H1 (cell line): Measurements from ENCODE around the gene AIG1.

Source experiments
- CBX5 ChIP-seq: fragments of 300-800, 300-1000 bp; sonication (generic); IDR thresholded peaks from 2 replicates; pipeline ENCODE4 v1.7.1; 2016; ENCODE audit warnings: antibody characterized with exemption, low read length, low read depth
- CBX8 ChIP-seq: fragments of 300-800, 300-1000 bp; sonication (generic); IDR thresholded peaks from 2 replicates; pipeline ENCODE4 v1.7.1; 2016; ENCODE audit warnings: low read depth, low read length, borderline replicate concordance
- CEBPB ChIP-seq: IDR thresholded peaks from 2 replicates; pipeline ENCODE4 v1.6.1; 2012; ENCODE audit warnings: low read depth, low read length
- EZH2 ChIP-seq: fragments of 200-600 bp; sonication (generic); IDR thresholded peaks from 2 replicates; pipeline ENCODE4 v1.7.1; 2012; ENCODE audit warnings: low read depth, mild to moderate bottlenecking, moderate library complexity, low read length, inconsistent platforms; ENCODE audit not compliant: severe bottlenecking
- POLR2A ChIP-seq, 2 experiments: IDR thresholded peaks; 1 replicate in 1 of 2; 2 replicates in 1 of 2; pipeline ENCODE4 v1.6.1; 2011; ENCODE audit warnings: low read depth in 2 of 2, low read length in 2 of 2, mild to moderate bottlenecking in 2 of 2; ENCODE audit errors: control extremely low read depth in 1 of 2
- RAD21 ChIP-seq, 2 experiments: IDR thresholded peaks in 1 of 2; conservative IDR thresholded peaks in 1 of 2; 2 replicates each; pipeline ENCODE4 v1.6.1; 2011; ENCODE audit warnings: low read depth in 2 of 2, low read length in 2 of 2, improper control_type of control experiment in 1 of 2, inconsistent platforms in 1 of 2, mild to moderate bottlenecking in 1 of 2, moderate library complexity in 1 of 2
- RNF2 ChIP-seq: fragments of 200-900, 300-1000 bp; sonication (generic); IDR thresholded peaks from 2 replicates; pipeline ENCODE4 v1.7.1; 2016; ENCODE audit warnings: borderline replicate concordance, low read depth, mild to moderate bottlenecking, antibody characterized with exemption, low read length; ENCODE audit not compliant: poor library complexity, severe bottlenecking; ENCODE audit errors: missing control alignments
- SIN3A ChIP-seq, 2 experiments: IDR thresholded peaks in 1 of 2; conservative IDR thresholded peaks in 1 of 2; 2 replicates each; pipeline ENCODE4 v1.6.1; 2011 to 2012; ENCODE audit warnings: low read length in 2 of 2, improper control_type of control experiment in 1 of 2, low read depth in 1 of 2, mild to moderate bottlenecking in 1 of 2
- SP1 ChIP-seq: IDR thresholded peaks from 2 replicates; pipeline ENCODE4 v1.6.1; 2011; ENCODE audit warnings: low read depth, low read length
- YY1 ChIP-seq: IDR thresholded peaks from 2 replicates; pipeline ENCODE4 v1.6.1; 2011; ENCODE audit warnings: low read depth, mild to moderate bottlenecking, low read length
- ZNF274 ChIP-seq: IDR thresholded peaks from 2 replicates; pipeline ENCODE4 v1.7.0; 2012; ENCODE audit warnings: low read length, borderline replicate concordance; ENCODE audit errors: extremely low read depth
- TF ChIP-seq, protein P1 (sequence below), 3 experiments: IDR thresholded peaks; 1 replicate in 2 of 3; 2 replicates in 1 of 3; pipeline versions ENCODE4 v1.5.1 to v1.6.1; 2011; ENCODE audit warnings: low read length in 3 of 3, mild to moderate bottlenecking in 3 of 3, inconsistent platforms in 2 of 3, low read depth in 1 of 3, moderate library complexity in 1 of 3; ENCODE audit not compliant: insufficient read depth in 1 of 3; ENCODE audit errors: control extremely low read depth in 1 of 3
- TF ChIP-seq, protein P2 (sequence below): IDR thresholded peaks from 2 replicates; pipeline ENCODE4 v1.6.1; 2012; ENCODE audit warnings: inconsistent platforms
- TF ChIP-seq, protein P3 (sequence below): IDR thresholded peaks from 2 replicates; pipeline ENCODE4 v1.6.1; 2012; ENCODE audit warnings: inconsistent platforms

DNA sequence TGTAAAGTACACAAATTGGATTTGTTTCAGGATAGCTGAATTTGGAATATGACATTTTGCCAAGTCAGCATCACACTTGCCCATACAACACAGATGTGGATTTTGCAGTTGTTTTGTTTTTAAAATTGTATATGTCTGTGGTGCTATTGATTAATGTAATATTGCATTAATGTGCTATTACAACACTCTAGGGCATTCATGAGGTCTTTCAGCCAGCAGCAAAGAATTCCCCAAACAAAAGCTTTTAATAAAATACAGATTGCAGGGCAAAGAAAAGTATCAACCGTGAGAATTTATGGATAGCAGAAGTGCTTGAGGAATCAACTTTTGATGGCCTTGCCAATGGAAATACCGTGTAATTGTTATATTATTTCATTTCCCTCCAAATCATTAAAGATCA lies 144.9 kb downstream of the AIG1 start:
- no peak for TF ChIP-seq EZH2
- TF ChIP-seq POLR2A (IDR thresholded peaks at IDR 0.05; ENCODE audit: control extremely low read depth in 1 of 2, low read depth in 2 of 2, low read length in 2 of 2), result no peak
- TF ChIP-seq, protein P1, sequence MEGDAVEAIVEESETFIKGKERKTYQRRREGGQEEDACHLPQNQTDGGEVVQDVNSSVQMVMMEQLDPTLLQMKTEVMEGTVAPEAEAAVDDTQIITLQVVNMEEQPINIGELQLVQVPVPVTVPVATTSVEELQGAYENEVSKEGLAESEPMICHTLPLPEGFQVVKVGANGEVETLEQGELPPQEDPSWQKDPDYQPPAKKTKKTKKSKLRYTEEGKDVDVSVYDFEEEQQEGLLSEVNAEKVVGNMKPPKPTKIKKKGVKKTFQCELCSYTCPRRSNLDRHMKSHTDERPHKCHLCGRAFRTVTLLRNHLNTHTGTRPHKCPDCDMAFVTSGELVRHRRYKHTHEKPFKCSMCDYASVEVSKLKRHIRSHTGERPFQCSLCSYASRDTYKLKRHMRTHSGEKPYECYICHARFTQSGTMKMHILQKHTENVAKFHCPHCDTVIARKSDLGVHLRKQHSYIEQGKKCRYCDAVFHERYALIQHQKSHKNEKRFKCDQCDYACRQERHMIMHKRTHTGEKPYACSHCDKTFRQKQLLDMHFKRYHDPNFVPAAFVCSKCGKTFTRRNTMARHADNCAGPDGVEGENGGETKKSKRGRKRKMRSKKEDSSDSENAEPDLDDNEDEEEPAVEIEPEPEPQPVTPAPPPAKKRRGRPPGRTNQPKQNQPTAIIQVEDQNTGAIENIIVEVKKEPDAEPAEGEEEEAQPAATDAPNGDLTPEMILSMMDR (IDR thresholded peaks at IDR 0.05; ENCODE audit: control extremely low read depth in 1 of 3, insufficient read depth in 1 of 3, low read depth in 1 of 3, low read length in 3 of 3), result no peak
- TF ChIP-seq ZNF274, result no peak
- no peak for TF ChIP-seq CBX5
- no peak for TF ChIP-seq RNF2
- no peak for TF ChIP-seq SIN3A (conservative IDR thresholded peaks at IDR 0.05 in 1 of 2, IDR thresholded peaks at IDR 0.05 in 1 of 2; ENCODE audit: low read depth in 1 of 2, low read length in 2 of 2)
- no peak for TF ChIP-seq YY1
- no peak for TF ChIP-seq SP1
- TF ChIP-seq RAD21 (IDR thresholded peaks at IDR 0.05 in 1 of 2, conservative IDR thresholded peaks at IDR 0.05 in 1 of 2; ENCODE audit: low read depth in 2 of 2, low read length in 2 of 2), result no peak
- no peak for TF ChIP-seq CBX8
- TF ChIP-seq, protein P2, sequence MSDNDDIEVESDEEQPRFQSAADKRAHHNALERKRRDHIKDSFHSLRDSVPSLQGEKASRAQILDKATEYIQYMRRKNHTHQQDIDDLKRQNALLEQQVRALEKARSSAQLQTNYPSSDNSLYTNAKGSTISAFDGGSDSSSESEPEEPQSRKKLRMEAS, result no peak
- TF ChIP-seq, protein P3, sequence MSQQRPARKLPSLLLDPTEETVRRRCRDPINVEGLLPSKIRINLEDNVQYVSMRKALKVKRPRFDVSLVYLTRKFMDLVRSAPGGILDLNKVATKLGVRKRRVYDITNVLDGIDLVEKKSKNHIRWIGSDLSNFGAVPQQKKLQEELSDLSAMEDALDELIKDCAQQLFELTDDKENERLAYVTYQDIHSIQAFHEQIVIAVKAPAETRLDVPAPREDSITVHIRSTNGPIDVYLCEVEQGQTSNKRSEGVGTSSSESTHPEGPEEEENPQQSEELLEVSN, result no peak
- TF ChIP-seq CEBPB, result no peak
